Measurements from ENCODE around the gene NEU1.
A peak's percentile ranks its signal among the peaks of the same experiment; 100 is the strongest.
"Not testable (repeated sequence)": the region's sequence is repeated elsewhere in the genome, so short reads cannot be mapped to it uniquely, and the experiment has no call there.

NEU1 gene

DNA sequence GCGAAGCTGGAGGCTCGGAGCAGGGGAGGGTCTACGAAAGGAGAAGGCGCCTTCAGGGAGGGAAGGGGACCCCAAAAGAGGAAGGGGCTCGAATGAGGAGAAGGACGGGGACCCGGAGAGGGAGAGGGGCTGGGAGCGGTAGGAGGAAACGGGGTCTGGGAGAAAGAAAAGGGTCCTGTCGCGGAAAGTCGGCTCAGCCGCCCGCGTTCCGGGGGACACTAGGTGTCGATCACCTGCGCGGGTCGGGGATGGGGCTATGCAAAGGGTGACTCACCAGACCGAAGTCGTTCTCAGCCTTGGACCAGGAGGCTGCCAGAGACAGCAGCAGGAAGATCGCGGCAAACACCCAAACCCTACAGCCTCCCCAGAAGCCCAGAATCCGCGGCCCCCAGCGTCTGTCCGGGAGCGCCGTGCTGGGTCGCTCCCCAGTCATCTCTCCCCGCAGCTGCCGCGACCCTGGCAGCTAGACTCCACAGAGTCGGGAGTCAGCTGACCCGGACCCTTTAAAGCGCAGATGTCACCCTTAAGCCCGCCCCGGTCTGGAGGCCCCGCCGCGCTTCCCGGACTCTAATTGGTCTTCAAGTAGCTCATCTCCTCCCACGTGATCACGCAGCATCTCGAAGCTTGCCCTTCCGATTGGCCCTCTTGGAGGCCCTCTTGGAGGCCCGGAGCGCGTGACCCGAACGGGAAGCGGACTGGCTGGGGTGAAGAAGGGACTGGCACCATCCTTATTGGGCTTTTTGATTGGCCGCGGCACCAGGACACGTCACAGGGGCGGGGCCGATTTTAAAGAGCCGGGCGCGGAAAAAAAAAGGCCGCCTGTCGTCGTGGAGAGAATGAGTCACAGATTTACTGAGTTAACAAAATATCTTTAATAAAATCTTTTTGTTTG lies at the start of gene NEU1:
NEU1 (minus strand) TSS at position 478 of the 892 bp plus-strand sequence; CDS start at position 433, 45 bp downstream.
- peak within 1 kb of the TSS; percentile 96 for H3K4me3 ChIP-seq (ENCODE audit: low read depth, low read length)
- TF ChIP-seq, protein P1, sequence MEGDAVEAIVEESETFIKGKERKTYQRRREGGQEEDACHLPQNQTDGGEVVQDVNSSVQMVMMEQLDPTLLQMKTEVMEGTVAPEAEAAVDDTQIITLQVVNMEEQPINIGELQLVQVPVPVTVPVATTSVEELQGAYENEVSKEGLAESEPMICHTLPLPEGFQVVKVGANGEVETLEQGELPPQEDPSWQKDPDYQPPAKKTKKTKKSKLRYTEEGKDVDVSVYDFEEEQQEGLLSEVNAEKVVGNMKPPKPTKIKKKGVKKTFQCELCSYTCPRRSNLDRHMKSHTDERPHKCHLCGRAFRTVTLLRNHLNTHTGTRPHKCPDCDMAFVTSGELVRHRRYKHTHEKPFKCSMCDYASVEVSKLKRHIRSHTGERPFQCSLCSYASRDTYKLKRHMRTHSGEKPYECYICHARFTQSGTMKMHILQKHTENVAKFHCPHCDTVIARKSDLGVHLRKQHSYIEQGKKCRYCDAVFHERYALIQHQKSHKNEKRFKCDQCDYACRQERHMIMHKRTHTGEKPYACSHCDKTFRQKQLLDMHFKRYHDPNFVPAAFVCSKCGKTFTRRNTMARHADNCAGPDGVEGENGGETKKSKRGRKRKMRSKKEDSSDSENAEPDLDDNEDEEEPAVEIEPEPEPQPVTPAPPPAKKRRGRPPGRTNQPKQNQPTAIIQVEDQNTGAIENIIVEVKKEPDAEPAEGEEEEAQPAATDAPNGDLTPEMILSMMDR (IDR thresholded peaks at IDR 0.05; ENCODE audit: low read depth, low read length, missing control alignments) = no peak
- in situ Hi-C loops (cut with HindIII; ENCODE audit: low sequenced_read_pairs) = no loop called here
- DNase-seq (ENCODE audit: low read depth) = peak; percentile 100

DNA sequence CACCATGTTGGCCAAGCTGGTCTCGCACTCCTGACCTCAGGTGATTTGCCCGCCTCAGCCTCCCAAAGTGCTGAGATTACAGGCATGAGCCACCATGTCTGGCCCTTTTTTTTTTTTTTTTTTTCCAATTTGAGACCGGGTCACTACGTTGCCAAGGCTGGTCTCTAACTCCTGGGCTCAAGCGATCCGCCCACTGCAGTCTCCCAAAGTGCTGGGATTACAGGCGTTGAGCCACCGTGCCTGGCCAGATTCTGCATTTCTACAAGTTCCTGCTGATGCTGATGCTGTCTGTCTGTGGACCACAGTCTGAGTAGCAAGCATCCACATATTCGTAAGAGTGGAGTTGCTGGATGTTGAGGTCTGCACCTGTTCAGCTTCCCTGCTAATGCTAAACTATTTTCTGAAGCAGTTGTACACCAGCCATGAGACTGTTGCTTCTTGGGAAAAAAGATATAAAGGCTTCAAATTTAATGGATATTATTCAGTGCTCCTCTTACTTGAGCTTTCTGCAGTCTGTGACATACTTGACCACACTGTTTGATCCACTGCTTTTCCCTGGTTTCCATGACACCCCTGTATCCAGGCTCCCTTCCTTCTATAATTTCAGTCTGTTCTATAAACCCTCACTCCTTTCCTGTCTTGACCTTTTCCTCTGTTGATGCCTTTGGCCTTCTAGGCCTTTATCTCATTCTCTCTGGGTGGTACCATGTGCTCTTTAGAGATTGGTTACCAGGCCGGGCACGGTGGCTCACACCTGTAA lies 49.4 kb upstream of the NEU1 start:
- DNase-seq (ENCODE audit: low read depth) = no peak
- TF ChIP-seq, protein P1 (IDR thresholded peaks at IDR 0.05; ENCODE audit: low read depth, low read length, missing control alignments) = no peak
- no peak overlapping the region for H3K4me3 ChIP-seq (ENCODE audit: low read depth, low read length)
- in situ Hi-C loops (cut with HindIII; ENCODE audit: low sequenced_read_pairs) = no loop called here

DNA sequence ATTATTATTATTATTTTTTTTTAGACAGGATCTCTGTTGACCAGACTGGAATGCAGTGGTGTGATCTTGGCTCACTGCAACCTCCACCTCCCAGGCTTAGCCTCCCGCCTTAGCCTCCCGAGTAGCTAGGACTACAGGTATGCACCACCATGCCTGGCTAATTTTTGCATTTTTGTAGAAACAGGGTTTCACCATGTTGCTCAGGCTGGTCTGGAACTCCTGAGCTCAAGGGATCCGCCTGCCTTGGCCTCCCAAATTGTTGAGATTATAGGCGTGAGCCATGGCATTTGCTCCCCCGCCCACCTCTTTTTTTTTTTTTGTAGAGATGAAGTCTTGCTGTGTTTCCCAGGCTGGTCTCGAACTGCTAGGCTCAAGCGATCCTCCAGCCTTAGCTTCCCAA lies 46.7 kb upstream of the NEU1 start:
- in situ Hi-C loops (cut with HindIII; ENCODE audit: low sequenced_read_pairs); H3K4me3 ChIP-seq (ENCODE audit: low read depth, low read length); DNase-seq (ENCODE audit: low read depth): not testable (repeated sequence)

DNA sequence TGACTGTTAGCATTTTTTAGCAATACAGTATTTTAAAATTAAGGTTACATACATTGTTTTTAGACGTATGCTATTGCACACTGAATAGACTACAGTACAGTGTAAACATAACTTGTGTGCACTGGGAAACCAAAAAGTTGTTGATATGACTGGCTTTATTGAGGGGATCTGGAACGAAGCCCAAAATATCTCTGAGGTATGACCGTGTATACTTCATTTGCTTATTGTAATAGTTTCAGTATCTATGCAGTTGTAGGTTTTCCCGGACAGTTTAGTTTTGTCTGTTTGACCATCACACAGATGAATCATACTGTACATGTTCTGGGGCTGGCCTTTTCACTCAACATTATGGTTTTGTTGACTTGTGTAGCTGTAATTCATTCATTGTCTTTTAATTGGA lies 46.2 kb upstream of the NEU1 start:
- DNase-seq (ENCODE audit: low read depth) = no peak
- in situ Hi-C loops (cut with HindIII; ENCODE audit: low sequenced_read_pairs) = no loop called here
- TF ChIP-seq, protein P1 (IDR thresholded peaks at IDR 0.05; ENCODE audit: low read depth, low read length, missing control alignments) = no peak
- H3K4me3 ChIP-seq (ENCODE audit: low read depth, low read length) = no peak overlapping the region

DNA sequence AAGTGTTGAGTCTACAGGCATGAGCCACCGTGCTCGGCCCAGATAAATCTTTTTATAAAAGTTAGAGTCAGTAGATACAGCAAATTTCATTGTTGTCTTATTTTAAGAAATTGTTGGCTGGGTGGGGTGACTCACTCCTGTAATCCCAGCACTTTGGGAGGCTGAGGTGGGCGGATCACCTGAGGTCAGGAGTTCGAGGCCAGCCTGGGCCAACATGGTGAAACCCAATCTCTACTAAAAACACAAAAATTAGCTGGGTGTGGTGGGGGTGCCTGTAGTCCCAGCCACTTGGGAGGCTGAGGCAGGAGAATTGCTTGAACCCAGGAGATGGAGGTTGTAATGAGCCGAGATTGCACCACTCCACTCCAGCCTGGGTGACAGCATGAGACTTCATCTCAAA lies 45.6 kb upstream of the NEU1 start:
- DNase-seq (ENCODE audit: low read depth); in situ Hi-C loops (cut with HindIII; ENCODE audit: low sequenced_read_pairs): not testable (repeated sequence)

DNA sequence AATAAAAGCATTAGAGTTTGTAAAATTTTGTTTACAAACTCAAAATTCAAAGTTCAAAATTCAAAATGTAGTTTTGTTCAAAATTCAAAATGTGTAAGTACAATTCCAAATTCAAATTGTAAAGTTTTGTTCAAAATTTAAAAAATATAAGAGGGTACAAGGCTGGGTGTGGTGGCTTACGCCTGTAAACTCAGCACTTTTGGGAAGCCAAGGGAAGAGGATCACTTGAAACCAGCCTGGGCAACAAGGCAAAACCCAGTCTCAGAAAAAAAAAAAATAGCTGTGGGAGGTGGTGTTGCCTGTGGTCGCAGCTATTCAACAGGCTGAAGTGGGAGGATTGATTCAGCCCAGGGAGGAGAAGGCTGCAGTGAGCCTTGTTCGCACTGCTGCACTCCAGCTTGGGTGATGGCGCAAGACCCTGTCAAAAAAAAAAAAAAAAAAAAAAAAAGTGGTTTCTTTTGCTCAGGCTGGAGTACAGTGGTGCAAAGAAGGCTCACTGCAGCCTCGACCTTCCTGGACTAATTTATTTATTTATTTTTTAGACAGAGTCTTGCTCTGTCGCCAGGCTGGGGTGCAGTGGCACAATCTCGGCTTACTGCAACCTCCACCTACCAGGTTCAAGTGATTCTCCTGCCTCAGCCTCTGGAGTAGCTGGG lies 44.7 kb upstream of the NEU1 start:
- TF ChIP-seq, protein P1 (IDR thresholded peaks at IDR 0.05; ENCODE audit: low read depth, low read length, missing control alignments) = no peak
- H3K4me3 ChIP-seq (ENCODE audit: low read depth, low read length) = no peak overlapping the region
- in situ Hi-C loops (cut with HindIII; ENCODE audit: low sequenced_read_pairs) = no loop called here
- DNase-seq (ENCODE audit: low read depth) = peak; percentile 32

More for the DNA sequence above, 45.6 kb upstream of the NEU1 start:
- not testable (repeated sequence) for H3K4me3 ChIP-seq (ENCODE audit: low read depth, low read length)

DNA sequence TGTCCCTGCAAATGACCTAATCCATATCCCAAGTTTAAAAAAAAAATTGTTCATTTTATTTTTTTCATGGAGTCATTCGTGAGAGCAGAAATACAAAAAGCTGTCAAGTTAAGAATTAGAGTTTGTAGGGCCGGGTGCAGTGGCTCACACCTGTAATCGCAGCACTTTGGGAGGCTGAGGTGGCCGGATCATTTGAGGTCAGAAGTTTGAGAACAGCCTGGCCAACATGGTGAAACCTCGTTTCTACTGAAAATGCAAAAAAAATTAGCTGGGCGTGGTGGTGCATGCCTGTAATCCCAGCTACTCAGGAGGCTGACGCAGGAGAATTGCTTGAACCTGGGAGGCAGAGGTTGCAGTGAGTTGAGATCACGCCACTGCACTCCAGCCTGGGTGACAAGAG lies 44.1 kb upstream of the NEU1 start:
- H3K4me3 ChIP-seq (ENCODE audit: low read depth, low read length); DNase-seq (ENCODE audit: low read depth); in situ Hi-C loops (cut with HindIII; ENCODE audit: low sequenced_read_pairs): not testable (repeated sequence)

Data from astrocyte of the cerebellum (primary cell).